Epithelial cell of proximal tubule (primary cell): ENCODE results near the gene MAP4. TPM values are rescaled to one million over a fixed set of nuclear protein-coding genes. Genes with fewer than 3 reads are reported as not detected.

Source experiments
- DNase-seq: peaks from one replicate; pipeline ENCODE4 v3.0.0-alpha.2; 2011; ENCODE audit warnings: low read depth
- H3K4me3 ChIP-seq: 2 replicates; pipeline ENCODE4 v1.5.1; 2011; ENCODE audit warnings: low read depth, mild to moderate bottlenecking, low read length
- total RNA-seq: library from RNA; depleted of rRNA; stranded (reverse); fragments of >200 nt; gene quantifications from 2 replicates; pipeline ENCODE4 v1.2.3, GENCODE V29; 2015
- TF ChIP-seq, protein P1 (sequence below): conservative IDR thresholded peaks from 2 replicates; pipeline ENCODE4 v1.5.1; 2012; ENCODE audit warnings: low read depth, mild to moderate bottlenecking, low read length

Gene MAP4
- total RNA-seq, 1 donor from 2014 or later, result 111 TPM

- TF ChIP-seq, protein P1, sequence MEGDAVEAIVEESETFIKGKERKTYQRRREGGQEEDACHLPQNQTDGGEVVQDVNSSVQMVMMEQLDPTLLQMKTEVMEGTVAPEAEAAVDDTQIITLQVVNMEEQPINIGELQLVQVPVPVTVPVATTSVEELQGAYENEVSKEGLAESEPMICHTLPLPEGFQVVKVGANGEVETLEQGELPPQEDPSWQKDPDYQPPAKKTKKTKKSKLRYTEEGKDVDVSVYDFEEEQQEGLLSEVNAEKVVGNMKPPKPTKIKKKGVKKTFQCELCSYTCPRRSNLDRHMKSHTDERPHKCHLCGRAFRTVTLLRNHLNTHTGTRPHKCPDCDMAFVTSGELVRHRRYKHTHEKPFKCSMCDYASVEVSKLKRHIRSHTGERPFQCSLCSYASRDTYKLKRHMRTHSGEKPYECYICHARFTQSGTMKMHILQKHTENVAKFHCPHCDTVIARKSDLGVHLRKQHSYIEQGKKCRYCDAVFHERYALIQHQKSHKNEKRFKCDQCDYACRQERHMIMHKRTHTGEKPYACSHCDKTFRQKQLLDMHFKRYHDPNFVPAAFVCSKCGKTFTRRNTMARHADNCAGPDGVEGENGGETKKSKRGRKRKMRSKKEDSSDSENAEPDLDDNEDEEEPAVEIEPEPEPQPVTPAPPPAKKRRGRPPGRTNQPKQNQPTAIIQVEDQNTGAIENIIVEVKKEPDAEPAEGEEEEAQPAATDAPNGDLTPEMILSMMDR, result no peak
- no peak for DNase-seq
- H3K4me3 ChIP-seq, result no peak overlapping the region
Observed at GRCh38 chr3:47912006-47912504, 104.2 kb downstream of the MAP4 start.

GRCh38 chr3:47910777-47911440, 105.3 kb downstream of the MAP4 start:
- H3K4me3 ChIP-seq, result no peak overlapping the region
- TF ChIP-seq, protein P1, result no peak
- peak; percentile 66 for DNase-seq

GRCh38 chr3:47910233-47910632, 106.0 kb downstream of the MAP4 start:
- TF ChIP-seq, protein P1, result no peak
- no peak for DNase-seq
- no peak overlapping the region for H3K4me3 ChIP-seq

- H3K4me3 ChIP-seq, result no peak overlapping the region
- peak; percentile 61 for DNase-seq
- TF ChIP-seq, protein P1, result no peak
Observed at GRCh38 chr3:47909607-47910006, 106.6 kb downstream of the MAP4 start.

GRCh38 chr3:47908744-47909143, 107.5 kb downstream of the MAP4 start:
- H3K4me3 ChIP-seq, result no peak overlapping the region
- TF ChIP-seq, protein P1, result no peak
- peak; percentile 50 for DNase-seq

GRCh38 chr3:47907784-47908183, 108.4 kb downstream of the MAP4 start:
- TF ChIP-seq, protein P1, result no peak
- no peak overlapping the region for H3K4me3 ChIP-seq
- no peak for DNase-seq

GRCh38 chr3:47902746-47903145, 113.5 kb downstream of the MAP4 start:
- TF ChIP-seq, protein P1, result no peak
- H3K4me3 ChIP-seq, result no peak overlapping the region
- no peak for DNase-seq
